KBM-7 (cell line): ENCODE measurements around the gene ANXA10.

Source experiments
- DNase-seq: peaks from one replicate; pipeline ENCODE4 v3.0.0-alpha.2; 2015
- in situ Hi-C: fragments of 300-500 bp; cut with MboI; formaldehyde crosslinking; loops from 2 replicates; pipeline ENCODE4 v1.14.3; 2020; ENCODE audit warnings: low sequenced_read_pairs, low pct_unique_long_range_greater_than_20kb, mixed read lengths

ANXA10 gene

GRCh38 chr4:168092176-168092712 lies at the start of gene ANXA10:
Gene ANXA10 (plus strand): TSS chr4:168092537. CDS start chr4:168092701, 164 bp downstream.
- in situ Hi-C loops, result no loop called here
- no peak for DNase-seq

- in situ Hi-C loops, result no loop called here
- no peak for DNase-seq
These were observed 47.0 kb upstream of the ANXA10 start for GRCh38 chr4:168045354-168045753.

- in situ Hi-C loops, result no loop called here
- no peak for DNase-seq
These were observed 42.3 kb upstream of the ANXA10 start for GRCh38 chr4:168050002-168050401.

GRCh38 chr4:168051526-168051925 lies 40.8 kb upstream of the ANXA10 start:
- in situ Hi-C loops, result no loop called here
- DNase-seq, result no peak

GRCh38 chr4:168057412-168057811 lies 34.9 kb upstream of the ANXA10 start:
- in situ Hi-C loops, result no loop called here
- no peak for DNase-seq

GRCh38 chr4:168059251-168059650 lies 33.1 kb upstream of the ANXA10 start:
- in situ Hi-C loops, result no loop called here
- DNase-seq, result no peak

GRCh38 chr4:168063031-168063430 lies 29.3 kb upstream of the ANXA10 start:
- no peak for DNase-seq
- in situ Hi-C loops, result no loop called here

GRCh38 chr4:168070903-168071302 lies 21.4 kb upstream of the ANXA10 start:
- in situ Hi-C loops, result no loop called here

GRCh38 chr4:168071304-168071703 lies 21.0 kb upstream of the ANXA10 start:
- DNase-seq, result no peak

More at GRCh38 chr4:168070903-168071302, 21.4 kb upstream of the ANXA10 start:
- DNase-seq, result no peak

GRCh38 chr4:168074861-168075260 lies 17.5 kb upstream of the ANXA10 start:
- in situ Hi-C loops, result no loop called here
- no peak for DNase-seq

More at GRCh38 chr4:168071304-168071703, 21.0 kb upstream of the ANXA10 start:
- in situ Hi-C loops, result no loop called here

GRCh38 chr4:168076989-168077725 lies 15.2 kb upstream of the ANXA10 start:
- in situ Hi-C loops, result no loop called here
- DNase-seq, result peak; percentile 49

- DNase-seq, result no peak
- in situ Hi-C loops, result no loop called here
These were observed 14.6 kb upstream of the ANXA10 start for GRCh38 chr4:168077726-168078239.

GRCh38 chr4:168082379-168082778 lies 10.0 kb upstream of the ANXA10 start:
- no peak for DNase-seq
- in situ Hi-C loops, result no loop called here

- in situ Hi-C loops, result no loop called here
- no peak for DNase-seq
These were observed 3.6 kb downstream of the ANXA10 start for GRCh38 chr4:168095776-168096406.

GRCh38 chr4:168096407-168096784 lies 4.1 kb downstream of the ANXA10 start:
- no peak for DNase-seq
- in situ Hi-C loops, result no loop called here

- in situ Hi-C loops, result no loop called here
- DNase-seq, result no peak
These were observed 4.8 kb downstream of the ANXA10 start for GRCh38 chr4:168097161-168097560.

- DNase-seq, result no peak
These were observed 5.9 kb downstream of the ANXA10 start for GRCh38 chr4:168098248-168098717.

GRCh38 chr4:168099195-168099594 lies 6.9 kb downstream of the ANXA10 start:
- DNase-seq, result no peak

More at GRCh38 chr4:168098248-168098717, 5.9 kb downstream of the ANXA10 start:
- in situ Hi-C loops, result no loop called here

GRCh38 chr4:168101026-168101425 lies 8.7 kb downstream of the ANXA10 start:
- in situ Hi-C loops, result no loop called here
- DNase-seq, result no peak

More at GRCh38 chr4:168099195-168099594, 6.9 kb downstream of the ANXA10 start:
- in situ Hi-C loops, result no loop called here

GRCh38 chr4:168102403-168102802 lies 10.1 kb downstream of the ANXA10 start:
- DNase-seq, result no peak
- in situ Hi-C loops, result no loop called here
